Body of pancreas (tissue), 4 donors: ENCODE measurements around the gene PLA2G12B. TPM values are rescaled to one million over a fixed set of nuclear protein-coding genes. Genes with fewer than 3 reads are reported as not detected.

ENCODE experiments used
- ATAC-seq: fragments of 150-250 bp; one replicate; pipeline ENCODE4 v1.9.1; 2016
- DNase-seq, 4 donors: peaks; one replicate each; pipeline ENCODE4 v3.0.0-alpha.2; 2019
- H3K27ac ChIP-seq, 4 donors: fragments of 200-600 bp; sonication (generic); 1 replicate in 3 of 4; 2 replicates in 1 of 4; pipeline versions ENCODE4 v1.5.1 to v1.6.1; 2016 to 2019; ENCODE audit warnings: mild to moderate bottlenecking in 1 of 4, mixed read lengths in 1 of 4, moderate library complexity in 1 of 4
- H3K27me3 ChIP-seq, 2 donors: fragments of 200-600 bp; sonication (generic); one replicate each; pipeline ENCODE4 v1.6.0; 2016; ENCODE audit warnings: mild to moderate bottlenecking in 1 of 2
- H3K36me3 ChIP-seq, 2 donors: fragments of 200-600 bp; sonication (generic); replicated peaks in 1 of 2; 2 replicates each; pipeline ENCODE4 v1.5.1; 2016; ENCODE audit warnings: low read depth in 2 of 2; ENCODE audit not compliant: insufficient read depth in 1 of 2
- H3K4me1 ChIP-seq: fragments of 200-600 bp; sonication (generic); one replicate; pipeline ENCODE4 v1.6.0; 2016
- H3K4me3 ChIP-seq, 2 donors: fragments of 200-600 bp; sonication (generic); 1 replicate in 1 of 2; 2 replicates in 1 of 2; pipeline ENCODE4 v1.5.1; 2016 to 2019
- H3K9me3 ChIP-seq, 3 donors: fragments of 200-600 bp; sonication (generic); 1 replicate in 2 of 3; 2 replicates in 1 of 3; pipeline ENCODE4 v1.5.1; 2016
- POLR2A ChIP-seq, 3 donors: fragments of 450-650 bp; IDR thresholded peaks; one replicate each; pipeline ENCODE4 v1.6.1; 2016; ENCODE audit warnings: antibody characterized with exemption in 3 of 3, mild to moderate bottlenecking in 2 of 3
- WGBS, 2 donors: methylation state at CpG; one replicate each; pipeline ENCODE4 v1.1.5; 2017; 5-methylcytosine and 5-hydroxymethylcytosine counted together
- intact Hi-C: fragments of 100-400 bp; cut with DNase I; formaldehyde crosslinking; loops from one replicate; pipeline ENCODE4 v1.15.1; 2023
- total RNA-seq, 2 donors: library from RNA; depleted of rRNA; stranded (reverse); fragments of >200 nt; gene quantifications; one replicate each; pipeline ENCODE4 v1.1.0, GENCODE V29; 2016
- TF ChIP-seq, protein P1 (sequence below), 7 experiments: fragments of 450-650 bp in 4 of 7; fragments of 200-600 bp in 3 of 7; sonication (generic) in 3 of 7; IDR thresholded peaks; one replicate each; pipeline ENCODE4 v1.5.1; 2016 to 2019; ENCODE audit warnings: antibody characterized with exemption in 7 of 7

PLA2G12B gene
- total RNA-seq, 2 donors from 2014 or later, result not detected

DNA sequence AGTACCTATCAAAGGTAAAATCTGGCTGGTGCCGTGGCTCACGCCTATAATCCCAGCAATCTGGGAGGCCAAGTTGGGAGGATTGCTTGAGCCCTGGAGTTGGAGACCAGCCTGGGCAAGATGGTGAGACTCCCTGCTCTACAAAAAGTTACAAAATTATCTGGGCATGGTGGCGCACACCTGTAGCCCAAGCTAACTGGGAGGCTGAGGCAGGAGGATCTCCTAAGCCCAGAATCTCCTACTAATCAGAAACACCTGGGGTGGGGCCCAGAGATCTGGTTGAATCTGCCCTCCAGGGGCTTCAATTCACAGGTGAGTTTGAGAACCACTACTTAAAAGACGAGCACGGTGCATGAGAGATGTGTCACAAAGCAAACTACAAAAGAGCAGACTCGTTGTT lies 2.4 kb downstream of the PLA2G12B start:
- Histone ChIP-seq H3K27me3 (no peaks in the 10 kb centered on the region), H3K27ac (no peak overlapping the region), H3K36me3 (no peaks in the 10 kb centered on the region), H3K9me3 (no peaks in the 10 kb centered on the region), H3K4me3 (no peak overlapping the region), H3K4me1 (no peaks in the 10 kb centered on the region)
- DNase-seq, result no peak
- intact Hi-C loops, result no loop called here
- TF ChIP-seq, protein P1, sequence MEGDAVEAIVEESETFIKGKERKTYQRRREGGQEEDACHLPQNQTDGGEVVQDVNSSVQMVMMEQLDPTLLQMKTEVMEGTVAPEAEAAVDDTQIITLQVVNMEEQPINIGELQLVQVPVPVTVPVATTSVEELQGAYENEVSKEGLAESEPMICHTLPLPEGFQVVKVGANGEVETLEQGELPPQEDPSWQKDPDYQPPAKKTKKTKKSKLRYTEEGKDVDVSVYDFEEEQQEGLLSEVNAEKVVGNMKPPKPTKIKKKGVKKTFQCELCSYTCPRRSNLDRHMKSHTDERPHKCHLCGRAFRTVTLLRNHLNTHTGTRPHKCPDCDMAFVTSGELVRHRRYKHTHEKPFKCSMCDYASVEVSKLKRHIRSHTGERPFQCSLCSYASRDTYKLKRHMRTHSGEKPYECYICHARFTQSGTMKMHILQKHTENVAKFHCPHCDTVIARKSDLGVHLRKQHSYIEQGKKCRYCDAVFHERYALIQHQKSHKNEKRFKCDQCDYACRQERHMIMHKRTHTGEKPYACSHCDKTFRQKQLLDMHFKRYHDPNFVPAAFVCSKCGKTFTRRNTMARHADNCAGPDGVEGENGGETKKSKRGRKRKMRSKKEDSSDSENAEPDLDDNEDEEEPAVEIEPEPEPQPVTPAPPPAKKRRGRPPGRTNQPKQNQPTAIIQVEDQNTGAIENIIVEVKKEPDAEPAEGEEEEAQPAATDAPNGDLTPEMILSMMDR (IDR thresholded peaks at IDR 0.05), result no peak
- no peak for TF ChIP-seq POLR2A (IDR thresholded peaks at IDR 0.05)
- ATAC-seq, result no peak
- WGBS, 2 donors, result 72 to 86% methylated on average over 6 of the region's 6 CpGs

DNA sequence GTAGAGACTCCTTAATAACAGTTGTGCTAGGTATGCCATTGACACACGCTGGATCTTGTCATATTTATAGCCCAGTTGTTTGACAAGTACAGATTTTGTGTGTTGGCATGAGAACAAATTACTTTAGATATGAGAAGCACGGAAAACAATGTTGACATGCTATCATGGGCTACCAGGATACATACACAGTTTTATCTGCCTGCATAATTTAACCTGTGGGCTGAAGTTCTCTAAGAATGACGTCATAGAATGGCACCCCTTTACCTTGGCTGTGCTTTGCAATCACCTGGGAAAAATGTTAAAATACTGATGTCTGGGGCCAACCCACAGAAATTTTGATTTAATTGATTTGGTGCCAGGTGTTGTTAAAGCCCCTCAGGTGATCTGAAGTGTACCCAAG lies 2.8 kb downstream of the PLA2G12B start:
- H3K27ac ChIP-seq, result no peak overlapping the region
- no peaks in the 10 kb centered on the region for H3K27me3 ChIP-seq
- ATAC-seq (no peak), DNase-seq (no peak)
- no peak overlapping the region for H3K4me3 ChIP-seq
- H3K9me3 ChIP-seq, result no peaks in the 10 kb centered on the region
- TF ChIP-seq, protein P1 (IDR thresholded peaks at IDR 0.05), result no peak
- no peak for TF ChIP-seq POLR2A (IDR thresholded peaks at IDR 0.05)
- 17 to 19% methylated on average over 3 of the region's 3 CpGs for WGBS, 2 donors
- no peaks in the 10 kb centered on the region for H3K4me1 ChIP-seq
- H3K36me3 ChIP-seq, result no peaks in the 10 kb centered on the region
- intact Hi-C loops, result no loop called here

DNA sequence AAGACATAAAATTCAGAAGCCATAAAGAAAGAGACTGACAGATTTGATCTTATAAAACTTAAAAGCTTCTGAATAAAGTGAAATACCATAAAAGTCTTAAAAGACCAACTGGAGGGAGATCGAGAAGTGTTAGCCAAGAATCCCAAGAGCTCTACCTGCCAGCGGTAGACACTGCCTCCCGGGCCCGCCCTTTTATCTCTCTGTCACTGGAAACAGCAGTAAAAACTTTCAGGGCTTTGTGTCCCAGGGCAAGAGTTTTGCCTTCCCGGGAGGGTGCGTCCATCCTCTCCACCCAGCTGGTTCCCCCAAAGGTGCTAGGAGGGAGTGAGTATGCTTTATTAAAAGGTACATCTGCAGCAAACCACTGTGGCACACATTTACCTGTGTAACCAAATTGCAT lies 5.8 kb downstream of the PLA2G12B start:
- ATAC-seq, result no peak
- TF ChIP-seq POLR2A (IDR thresholded peaks at IDR 0.05), result no peak
- TF ChIP-seq, protein P1 (IDR thresholded peaks at IDR 0.05), result no peak
- DNase-seq, result no peak
- Histone ChIP-seq H3K9me3 (no peaks in the 10 kb centered on the region), H3K27ac (no peak overlapping the region), H3K4me1 (no peaks in the 10 kb centered on the region), H3K36me3 (no peaks in the 10 kb centered on the region), H3K27me3 (no peaks in the 10 kb centered on the region), H3K4me3 (no peak overlapping the region)
- 54 to 62% methylated on average over 6 of the region's 6 CpGs for WGBS, 2 donors
- intact Hi-C loops, result no loop called here

DNA sequence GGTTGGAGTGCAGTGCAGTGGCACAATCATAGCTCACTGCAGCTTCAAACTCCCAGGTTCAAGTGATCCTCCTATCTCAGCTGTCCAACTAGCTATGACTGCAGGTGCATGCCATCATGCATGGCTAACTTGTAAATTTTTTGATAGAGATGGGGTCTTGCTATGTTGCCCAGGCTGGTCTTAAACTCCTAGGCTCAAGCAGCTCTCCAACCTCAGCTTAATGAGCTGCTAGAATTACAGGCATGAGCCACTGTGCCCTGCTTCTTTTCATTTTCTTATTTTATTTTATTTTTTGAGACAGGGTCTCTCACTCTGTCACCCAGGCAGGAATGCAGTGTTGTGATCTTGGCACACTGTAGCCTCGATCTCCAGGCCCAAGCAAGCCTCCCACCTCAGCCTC lies 7.6 kb downstream of the PLA2G12B start:
- no peak for DNase-seq
- no peak overlapping the region for H3K27ac ChIP-seq
- intact Hi-C loops, result no loop called here
- H3K9me3 ChIP-seq, result no peaks in the 10 kb centered on the region
- ATAC-seq, result no peak
- H3K4me1 ChIP-seq, result no peaks in the 10 kb centered on the region
- no peaks in the 10 kb centered on the region for H3K27me3 ChIP-seq
- TF ChIP-seq, protein P1 (IDR thresholded peaks at IDR 0.05), result no peak
- TF ChIP-seq POLR2A (IDR thresholded peaks at IDR 0.05), result no peak
- H3K4me3 ChIP-seq, result no peak overlapping the region
- no peaks in the 10 kb centered on the region for H3K36me3 ChIP-seq
- 77 to 86% methylated on average over 1 of the region's 1 CpG for WGBS, 2 donors

DNA sequence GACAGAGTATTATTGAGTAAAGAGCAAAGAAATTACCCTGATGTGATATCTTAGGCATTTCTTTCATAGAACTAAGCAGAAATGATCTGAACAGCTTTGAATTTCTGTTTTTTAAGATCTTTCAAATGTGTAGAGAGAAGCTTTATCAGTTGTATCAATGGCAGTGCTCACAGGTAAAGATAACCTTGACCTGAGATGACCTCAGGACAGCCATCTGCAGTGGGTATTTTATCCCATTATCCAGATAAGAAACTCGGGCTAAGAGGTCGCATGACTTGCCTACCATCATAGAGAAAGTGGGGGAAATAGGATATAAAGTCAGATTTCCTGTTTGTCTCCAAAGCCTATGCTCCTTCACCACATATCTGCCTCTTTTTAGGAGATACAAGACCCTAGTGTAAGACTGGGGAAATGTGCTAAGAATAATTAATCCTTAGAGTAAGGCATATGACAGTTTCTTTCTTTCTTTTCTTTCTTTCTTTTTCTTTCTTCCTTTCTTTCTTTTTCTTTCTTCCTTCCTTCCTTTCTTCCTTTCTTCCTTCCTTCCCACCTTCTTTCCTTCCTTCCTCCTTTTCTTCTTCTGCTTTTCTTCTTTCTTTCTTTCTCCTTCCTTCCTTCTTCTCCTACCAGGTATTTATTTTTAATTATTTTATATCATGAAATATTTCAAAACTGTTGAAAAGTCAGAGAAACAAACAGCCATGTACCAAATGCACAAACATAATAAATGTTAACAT lies 10.9 kb downstream of the PLA2G12B start:
- intact Hi-C loops, result no loop called here
- 38 to 46% methylated on average over 2 of the region's 2 CpGs for WGBS, 2 donors
- H3K9me3 ChIP-seq, result no peaks in the 10 kb centered on the region
- no peaks in the 10 kb centered on the region for H3K36me3 ChIP-seq
- no peak overlapping the region for H3K4me3 ChIP-seq
- H3K27me3 ChIP-seq, result no peaks in the 10 kb centered on the region
- H3K4me1 ChIP-seq, result no peaks in the 10 kb centered on the region
- no peak overlapping the region for H3K27ac ChIP-seq
- no peak for DNase-seq
- ATAC-seq, result no peak
- TF ChIP-seq POLR2A (IDR thresholded peaks at IDR 0.05), result no peak
- TF ChIP-seq, protein P1 (IDR thresholded peaks at IDR 0.05), result no peak
